SK-N-SH (cell line): ENCODE measurements around the gene ADGB. TPM values are rescaled to one million over a fixed set of nuclear protein-coding genes. Genes with fewer than 3 reads are reported as not detected.

ENCODE experiments used
- CTCF ChIA-PET: fragments of 300-600, 350-600 bp; formaldehyde crosslinking; extraction: SDS; loops from one replicate; lab custom pipeline; 2021; lab: Yijun Ruan, JAX
- POLR2A ChIA-PET: fragments of 350-600 bp; sonication (Branson Sonifier 250); formaldehyde crosslinking; extraction: SDS; loops from one replicate; lab custom pipeline; 2020; ENCODE audit warnings: antibody characterized with exemption, inconsistent platforms; lab: Yijun Ruan, JAX
- DNase-seq: peaks from one replicate; pipeline ENCODE4 v3.0.0; 2012
- H2AFZ ChIP-seq: fragments of 200-600 bp; sonication (generic); 2 replicates; pipeline ENCODE4 v1.8.1; 2016; ENCODE audit warnings: antibody characterized with exemption, mild to moderate bottlenecking, low read depth
- H3F3A ChIP-seq: fragments of 200-600 bp; sonication (generic); replicated peaks from 2 replicates; pipeline ENCODE3; 2016; ENCODE audit warnings: antibody characterized with exemption, mild to moderate bottlenecking; ENCODE audit not compliant: insufficient read depth
- H3K27ac ChIP-seq, 2 experiments: fragments of 200-500 bp in 1 of 2; fragments of 200-600 bp in 1 of 2; sonication (Bioruptor generic) in 1 of 2; sonication (generic), shearing (Covaris generic) in 1 of 2; 2 replicates each; pipeline versions ENCODE4 v1.5.1 to v1.6.1; 2014 to 2016; ENCODE audit warnings: low read depth in 2 of 2, inconsistent platforms in 1 of 2, low read length in 1 of 2, mild to moderate bottlenecking in 1 of 2, mixed read lengths in 1 of 2
- H3K27me3 ChIP-seq: fragments of 200-600 bp; sonication (generic), shearing (Covaris generic); 2 replicates; pipeline ENCODE4 v1.6.1; 2016; ENCODE audit warnings: mixed run types; ENCODE audit not compliant: insufficient read depth
- H3K36me3 ChIP-seq, 2 experiments: fragments of 200-500 bp in 1 of 2; fragments of 200-600 bp in 1 of 2; sonication (Bioruptor generic) in 1 of 2; sonication (generic) in 1 of 2; replicated peaks in 1 of 2; 2 replicates each; pipeline versions ENCODE3 to v1.5.1; 2014 to 2016; ENCODE audit warnings: low read length in 1 of 2, mild to moderate bottlenecking in 1 of 2; ENCODE audit not compliant: insufficient read depth in 2 of 2, control insufficient read depth in 1 of 2
- H3K4me1 ChIP-seq, 2 experiments: fragments of 200-500 bp in 1 of 2; fragments of 200-600 bp in 1 of 2; sonication (Bioruptor generic) in 1 of 2; sonication (generic), shearing (Covaris generic) in 1 of 2; 2 replicates each; pipeline versions ENCODE4 v1.5.1 to v1.6.1; 2014 to 2016; ENCODE audit warnings: low read depth in 1 of 2, low read length in 1 of 2, mixed run types in 1 of 2; ENCODE audit not compliant: insufficient read depth in 2 of 2, control insufficient read depth in 1 of 2
- H3K4me2 ChIP-seq: fragments of 200-600 bp; sonication (generic), shearing (Covaris generic); 2 replicates; pipeline ENCODE4 v1.6.1; 2017; ENCODE audit warnings: mixed run types
- H3K4me3 ChIP-seq, 2 experiments: fragments of 200-500 bp in 1 of 2; fragments of 200-600 bp in 1 of 2; sonication (Bioruptor generic) in 1 of 2; sonication (generic), shearing (Covaris generic) in 1 of 2; 2 replicates each; pipeline versions ENCODE4 v1.5.1 to v1.8.1; 2014 to 2016; ENCODE audit warnings: low read depth in 2 of 2, inconsistent platforms in 1 of 2, low read length in 1 of 2, mild to moderate bottlenecking in 1 of 2, mixed read lengths in 1 of 2, moderate library complexity in 1 of 2
- H3K79me2 ChIP-seq: fragments of 200-600 bp; sonication (generic); 2 replicates; pipeline ENCODE4 v1.8.1; 2017; ENCODE audit warnings: mild to moderate bottlenecking; ENCODE audit not compliant: insufficient read depth
- H3K9ac ChIP-seq: fragments of 200-600 bp; sonication (generic); 2 replicates; pipeline ENCODE4 v1.6.1; 2017; ENCODE audit warnings: mixed run types
- H3K9me2 ChIP-seq: fragments of 200-600 bp; sonication (generic); 2 replicates; pipeline ENCODE4 v1.6.1; 2017; ENCODE audit warnings: mixed run types
- H3K9me3 ChIP-seq: fragments of 200-600 bp; sonication (generic); 2 replicates; pipeline ENCODE4 v1.6.1; 2017; ENCODE audit warnings: mixed run types, mild to moderate bottlenecking, moderate library complexity
- H4K20me1 ChIP-seq: fragments of 200-600 bp; sonication (generic); 2 replicates; pipeline ENCODE4 v1.6.1; 2017; ENCODE audit warnings: mild to moderate bottlenecking, mixed run types; ENCODE audit not compliant: insufficient read depth
- CHD2 ChIP-seq: fragments of 150-350 bp; IDR thresholded peaks from 2 replicates; pipeline ENCODE4 v1.6.1; 2018; ENCODE audit warnings: low read length; ENCODE audit not compliant: partially characterized antibody
- CTCF ChIP-seq: fragments of 200-600 bp; sonication (generic); IDR thresholded peaks from 2 replicates; pipeline ENCODE4 v1.6.1; 2017; ENCODE audit warnings: antibody characterized with exemption, mild to moderate bottlenecking, moderate library complexity
- ELF1 ChIP-seq: IDR thresholded peaks from 2 replicates; pipeline ENCODE4 v1.4.0; 2012
- FOXM1 ChIP-seq: IDR thresholded peaks from 2 replicates; pipeline ENCODE4 v1.4.0; 2012; ENCODE audit warnings: low read depth, mild to moderate bottlenecking
- GABPA ChIP-seq: IDR thresholded peaks from 2 replicates; pipeline ENCODE4 v1.4.0; 2012; ENCODE audit warnings: low read depth, mild to moderate bottlenecking
- GATA2 ChIP-seq: sonication (generic); formaldehyde crosslinking; IDR thresholded peaks from 2 replicates; pipeline ENCODE4 v1.5.0; 2020; ENCODE audit warnings: mild to moderate bottlenecking, missing genetic modification reagents
- IRF3 ChIP-seq: fragments of 150-350 bp; IDR thresholded peaks from 2 replicates; pipeline ENCODE4 v1.6.1; 2016; ENCODE audit warnings: mild to moderate bottlenecking, low read depth, low read length
- MAX ChIP-seq: IDR thresholded peaks from 2 replicates; pipeline ENCODE4 v1.4.0; 2012; ENCODE audit warnings: low read depth
- MEF2A ChIP-seq: IDR thresholded peaks from 2 replicates; pipeline ENCODE4 v1.4.0; 2012; ENCODE audit warnings: low read depth, borderline replicate concordance
- MXI1 ChIP-seq: IDR thresholded peaks from 2 replicates; pipeline ENCODE4 v1.6.1; 2012; ENCODE audit warnings: mild to moderate bottlenecking, low read depth, low read length, improper control_type of control experiment
- NRF1 ChIP-seq: IDR thresholded peaks from 2 replicates; pipeline ENCODE4 v1.6.1; 2012; ENCODE audit warnings: low read depth, mild to moderate bottlenecking, low read length
- POLR2AphosphoS5 ChIP-seq: IDR thresholded peaks from 2 replicates; pipeline ENCODE4 v1.6.1; 2012; ENCODE audit warnings: low read depth, low read length
- RAD21 ChIP-seq: IDR thresholded peaks from 2 replicates; pipeline ENCODE4 v1.6.1; 2012; ENCODE audit warnings: mild to moderate bottlenecking, low read length
- RCOR1 ChIP-seq: fragments of 150-350 bp; IDR thresholded peaks from 2 replicates; pipeline ENCODE4 v1.6.1; 2017; ENCODE audit warnings: antibody characterized with exemption, low read length
- RFX5 ChIP-seq: IDR thresholded peaks from 2 replicates; pipeline ENCODE4 v1.6.1; 2012; ENCODE audit warnings: mild to moderate bottlenecking, improper control_type of control experiment, low read length
- SIN3A ChIP-seq: IDR thresholded peaks from 2 replicates; pipeline ENCODE4 v1.6.1; 2012; ENCODE audit warnings: low read depth, mild to moderate bottlenecking, low read length, moderate library complexity, borderline replicate concordance
- SMC3 ChIP-seq: IDR thresholded peaks from 2 replicates; pipeline ENCODE4 v1.6.1; 2012; ENCODE audit warnings: low read depth, low read length, improper control_type of control experiment
- ZBTB33 ChIP-seq: IDR thresholded peaks from 2 replicates; pipeline ENCODE4 v1.4.0; 2012; ENCODE audit warnings: low read depth, borderline replicate concordance
- WGBS: methylation state at CpG from one replicate; pipeline ENCODE4 v1.1.6; 2017; ENCODE audit warnings: low lambda C conversion rate; 5-methylcytosine and 5-hydroxymethylcytosine counted together
- polyA plus RNA-seq, 3 experiments: library from polyadenylated mRNA; depleted of rRNA; stranded (reverse); fragments of >200 nt; gene quantifications; 2 replicates each; pipeline ENCODE4 v1.2.3, GENCODE V29; 2012

The ADGB gene
- polyA plus RNA-seq, 1 of the 3 experiments (the other 2 are of a cell fraction), result not detected

- POLR2A ChIA-PET, result no interaction called here
- WGBS, result no CpG with 5 or more reads among the region's 1 CpG
- no peaks in the 10 kb centered on the region for H3K9me2 ChIP-seq
These were observed 4.3 kb upstream of the ADGB start for GRCh38 chr6:146594495-146594894.

GRCh38 chr6:146595972-146596731 lies 2.6 kb upstream of the ADGB start:
- DNase-seq, result no peak
- H3K4me1 ChIP-seq, result peaks cover 0 to 5% of the 10 kb centered on the region in 2 experiments; a peak in 1 of 4 replicates
- no peak overlapping the region for H2AFZ ChIP-seq
- H4K20me1 ChIP-seq, result no peaks in the 10 kb centered on the region
- no peaks in the 10 kb centered on the region for H3K9me2 ChIP-seq
- no peak overlapping the region for H3K4me2 ChIP-seq
- H3K27me3 ChIP-seq, result no peaks in the 10 kb centered on the region
- no peak overlapping the region for H3K9ac ChIP-seq
- CTCF ChIA-PET, result interaction anchor here (1.0 to 1.7 kb wide), 2 partner anchors 69 to 666 kb away, joined by 3 read pairs; no protein-coding TSS in a partner anchor
- no peaks in the 10 kb centered on the region for H3K36me3 ChIP-seq
- POLR2A ChIA-PET, result no interaction called here
- no peak overlapping the region for H3K27ac ChIP-seq
- WGBS, result 63% methylated on average over 2 of the region's 2 CpGs
- no peaks in the 10 kb centered on the region for H3K9me3 ChIP-seq
- H3K79me2 ChIP-seq, result no peaks in the 10 kb centered on the region
- no peaks in the 10 kb centered on the region for H3F3A ChIP-seq
- TF ChIP-seq RCOR1 (no peak), NRF1 (no peak), POLR2AphosphoS5 (no peak), GABPA (no peak), FOXM1 (no peak), MAX (no peak), SIN3A (no peak), RFX5 (no peak), ZBTB33 (no peak), CTCF (no peak)
- no peak overlapping the region for H3K4me3 ChIP-seq

More at GRCh38 chr6:146594495-146594894, 4.3 kb upstream of the ADGB start:
- no peaks in the 10 kb centered on the region for H4K20me1 ChIP-seq
- no peaks in the 10 kb centered on the region for H3K36me3 ChIP-seq
- DNase-seq, result no peak
- no peaks in the 10 kb centered on the region for H3K79me2 ChIP-seq
- H3F3A ChIP-seq, result no peaks in the 10 kb centered on the region
- no peak overlapping the region for H3K9ac ChIP-seq
- no peak overlapping the region for H3K27ac ChIP-seq
- H3K4me2 ChIP-seq, result no peak overlapping the region
- no peak overlapping the region for H2AFZ ChIP-seq
- no peak overlapping the region for H3K4me3 ChIP-seq
- no peaks in the 10 kb centered on the region for H3K27me3 ChIP-seq
- TF ChIP-seq NRF1 (no peak), RAD21 (no peak), MEF2A (no peak), CHD2 (no peak), SMC3 (no peak), GATA2 (no peak), IRF3 (no peak), MXI1 (no peak), ELF1 (no peak)
- CTCF ChIA-PET, result no interaction called here
- H3K9me3 ChIP-seq, result no peaks in the 10 kb centered on the region
- peaks cover 0 to 5% of the 10 kb centered on the region in 2 experiments; a peak in 1 of 4 replicates for H3K4me1 ChIP-seq
